BLaER1 treated with 17β-estradiol and CSF1 and Interleukin-3, amounts not matched to agents 10 nM and 100 nM (cell line): ENCODE results near the gene SLFN12.

ENCODE experiments used
- H3K27ac ChIP-seq, 11 experiments: shearing (Covaris generic); formaldehyde crosslinking; 2 replicates each; pipeline ENCODE4 v1.8.1; 2022
- H3K27me3 ChIP-seq, 11 experiments: shearing (Covaris generic); formaldehyde crosslinking; 2 replicates each; pipeline ENCODE4 v1.8.1; 2022
- H3K36me3 ChIP-seq, 11 experiments: shearing (Covaris generic); formaldehyde crosslinking; 2 replicates each; pipeline ENCODE4 v1.8.1; 2022
- H3K4me1 ChIP-seq, 10 experiments: shearing (Covaris generic); formaldehyde crosslinking; 2 replicates each; pipeline ENCODE4 v1.8.1; 2022
- H3K4me2 ChIP-seq, 11 experiments: shearing (Covaris generic); formaldehyde crosslinking; 2 replicates each; pipeline ENCODE4 v1.8.1; 2022
- H3K4me3 ChIP-seq, 10 experiments: shearing (Covaris generic); formaldehyde crosslinking; 2 replicates each; pipeline ENCODE4 v1.8.1; 2022
- H3K9ac ChIP-seq, 11 experiments: shearing (Covaris generic); formaldehyde crosslinking; 2 replicates each; pipeline ENCODE4 v1.8.1; 2022
- H3K9me3 ChIP-seq, 11 experiments: shearing (Covaris generic); formaldehyde crosslinking; replicated peaks in 1 of 11; 2 replicates each; pipeline ENCODE4 v1.8.1; 2022
- H4K20me1 ChIP-seq, 11 experiments: shearing (Covaris generic); formaldehyde crosslinking; 2 replicates each; pipeline ENCODE4 v1.8.1; 2022
- Cebpa-rat ChIP-seq, 11 experiments: shearing (Covaris generic); IDR thresholded peaks; 2 replicates each; pipeline ENCODE4 v1.8.1; 2022

Gene SLFN12

GRCh38 chr17:35449371-35449931 lies 17.2 kb upstream of the SLFN12 start:
- Histone ChIP-seq H3K27me3 (peaks cover 16 to 25% (median 21%) of the 10 kb centered on the region in 11 experiments), H3K36me3 (no peaks in the 10 kb centered on the region), H3K9ac (peak overlapping the region in 7 of 11 experiments; percentile 29 to 74 (median 39); a peak in 7 of 22 replicates), H3K27ac (0 out of 22 replicates have a peak overlapping the region, but pooled peaks of 2 of the 11 experiments have one; percentile 77 to 83), H3K4me2 (peak overlapping the region; percentile 82 to 94 (median 90)), H4K20me1 (no peaks in the 10 kb centered on the region), H3K4me1 (peaks cover 22 to 32% (median 27%) of the 10 kb centered on the region in 10 experiments), H3K9me3 (peaks cover 0 to 11% (median 6%) of the 10 kb centered on the region in 11 experiments; a peak in 13 of 22 replicates), H3K4me3 (peak overlapping the region; percentile 23 to 71 (median 56); a peak in 17 of 20 replicates)
- no peak for TF ChIP-seq Cebpa-rat (IDR thresholded peaks at IDR 0.05)

- TF ChIP-seq Cebpa-rat (IDR thresholded peaks at IDR 0.05), result no peak
- Histone ChIP-seq H3K27ac (peak overlapping the region in 10 of 11 experiments; percentile 46 to 83 (median 78); a peak in 17 of 22 replicates), H3K27me3 (peaks cover 16 to 25% (median 21%) of the 10 kb centered on the region in 11 experiments), H3K9ac (peak overlapping the region in 8 of 11 experiments; percentile 66 to 80 (median 76); a peak in 13 of 22 replicates), H3K9me3 (peaks cover 0 to 5% (median under 1%) of the 10 kb centered on the region in 11 experiments; a peak in 7 of 22 replicates), H3K4me3 (peak overlapping the region; percentile 53 to 71 (median 60)), H4K20me1 (no peaks in the 10 kb centered on the region), H3K4me1 (peaks cover 22 to 32% (median 27%) of the 10 kb centered on the region in 10 experiments), H3K36me3 (no peaks in the 10 kb centered on the region), H3K4me2 (peak overlapping the region; percentile 82 to 94 (median 90))
Observed at GRCh38 chr17:35448899-35449227, 16.6 kb upstream of the SLFN12 start.

- Histone ChIP-seq H4K20me1 (no peaks in the 10 kb centered on the region), H3K4me2 (peak within 1 kb of the TSS; percentile 82 to 94 (median 90)), H3K4me3 (peak within 1 kb of the TSS; percentile 53 to 71 (median 60)), H3K27me3 (peaks cover 16 to 25% (median 21%) of the 10 kb centered on the region in 11 experiments), H3K9me3 (peaks cover 0 to under 1% (median 0%) of the 10 kb centered on the region in 11 experiments; a peak in 1 of 22 replicates), H3K4me1 (peaks cover 22 to 32% (median 27%) of the 10 kb centered on the region in 10 experiments), H3K36me3 (no peaks in the 10 kb centered on the region), H3K9ac (peak within 1 kb of the TSS; percentile 57 to 80 (median 74)), H3K27ac (peak within 1 kb of the TSS in 10 of 11 experiments; percentile 46 to 83 (median 78); a peak in 21 of 22 replicates)
- no peak for TF ChIP-seq Cebpa-rat (IDR thresholded peaks at IDR 0.05)
Observed at GRCh38 chr17:35448214-35448898, 16.1 kb upstream of the SLFN12 start, which contains the start of gene SLFN13. Gene SLFN13, minus strand, starts transcription at chr17:35448766. Its CDS starts 3,086 bp downstream, at chr17:35445680.

DNA sequence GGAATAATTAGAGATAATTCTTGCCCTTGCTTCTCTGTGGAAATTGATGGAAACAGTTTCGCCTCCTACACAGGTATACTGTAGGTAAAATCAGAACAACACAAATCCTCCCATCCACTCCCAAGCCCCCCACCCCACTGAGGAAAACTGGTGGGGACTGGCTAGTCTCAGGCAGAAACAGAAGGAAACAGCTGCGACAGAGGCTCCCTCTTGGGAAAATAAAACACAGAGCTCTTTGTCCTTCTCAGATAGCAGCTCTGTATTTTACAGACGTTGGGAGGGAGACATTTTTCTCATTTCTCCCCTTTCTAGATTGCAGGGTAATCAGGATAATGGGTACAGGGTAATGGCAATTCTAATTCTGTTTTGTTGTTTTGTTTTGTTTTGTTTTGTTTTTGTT lies 15.2 kb upstream of the SLFN12 start:
- Histone ChIP-seq H3K27me3 (peaks cover 16 to 25% (median 21%) of the 10 kb centered on the region in 11 experiments), H3K27ac (peak overlapping the region in 10 of 11 experiments; percentile 46 to 83 (median 78); a peak in 19 of 22 replicates), H3K36me3 (no peaks in the 10 kb centered on the region), H3K4me3 (peak overlapping the region; percentile 53 to 71 (median 60)), H3K4me2 (peak overlapping the region; percentile 82 to 94 (median 90)), H4K20me1 (no peaks in the 10 kb centered on the region), H3K9ac (peak overlapping the region; percentile 57 to 80 (median 74); a peak in 18 of 22 replicates), H3K9me3 (no peaks in the 10 kb centered on the region; a peak in 1 of 22 replicates), H3K4me1 (peaks cover 22 to 32% (median 27%) of the 10 kb centered on the region in 10 experiments)
- no peak for TF ChIP-seq Cebpa-rat (IDR thresholded peaks at IDR 0.05)

DNA sequence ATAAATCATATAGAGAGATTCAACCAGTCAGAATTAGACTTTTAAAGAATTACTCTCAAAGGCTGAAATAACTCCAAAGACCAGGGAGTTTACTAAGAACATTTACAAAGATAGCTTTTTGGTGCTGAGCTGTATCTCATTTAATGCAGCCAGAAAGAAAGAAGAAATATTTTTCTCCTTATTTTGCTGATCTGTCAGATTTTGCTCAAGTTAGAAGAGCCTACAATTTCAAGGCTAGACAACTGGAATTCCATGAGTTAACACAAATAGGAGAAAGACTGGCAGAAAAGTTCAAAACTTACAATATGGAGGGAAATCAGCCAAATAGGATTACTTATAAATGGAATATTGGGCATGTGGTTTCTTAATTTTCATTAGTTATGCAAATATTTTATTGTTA lies 6.1 kb upstream of the SLFN12 start:
- Histone ChIP-seq H3K4me3 (no peak overlapping the region), H3K36me3 (no peaks in the 10 kb centered on the region), H3K27ac (no peak overlapping the region), H4K20me1 (no peaks in the 10 kb centered on the region), H3K4me2 (no peak overlapping the region), H3K9ac (no peak overlapping the region), H3K4me1 (peaks cover 0 to 7% (median 6%) of the 10 kb centered on the region in 10 experiments; a peak in 14 of 20 replicates), H3K9me3 (peaks cover 0 to 7% (median 6%) of the 10 kb centered on the region in 11 experiments; a peak in 12 of 22 replicates), H3K27me3 (0 out of 22 replicates have a peak, but pooled peaks cover 0 to under 1% (median 0%) of the 10 kb centered on the region in 11 experiments)
- no peak for TF ChIP-seq Cebpa-rat (IDR thresholded peaks at IDR 0.05)

GRCh38 chr17:35433075-35433894 lies 985 bp upstream of the SLFN12 start:
- H3K4me3 ChIP-seq, result peak overlapping the region in 8 of 10 experiments; percentile 17 to 48 (median 33); a peak in 9 of 20 replicates
- H3K4me1 ChIP-seq, result peaks cover 12 to 28% (median 18%) of the 10 kb centered on the region in 10 experiments
- H4K20me1 ChIP-seq, result no peaks in the 10 kb centered on the region
- H3K27ac ChIP-seq, result no peak overlapping the region
- H3K9me3 ChIP-seq, result peaks cover 10 to 30% (median 26%) of the 10 kb centered on the region in 11 experiments; a peak in 18 of 22 replicates
- H3K36me3 ChIP-seq, result no peaks in the 10 kb centered on the region; a peak in 1 of 22 replicates
- no peak overlapping the region for H3K9ac ChIP-seq
- peaks cover 0 to 22% (median 16%) of the 10 kb centered on the region in 11 experiments; a peak in 15 of 22 replicates for H3K27me3 ChIP-seq
- TF ChIP-seq Cebpa-rat (IDR thresholded peaks at IDR 0.05), result no peak
- peak overlapping the region; percentile 44 to 77 (median 56) for H3K4me2 ChIP-seq

DNA sequence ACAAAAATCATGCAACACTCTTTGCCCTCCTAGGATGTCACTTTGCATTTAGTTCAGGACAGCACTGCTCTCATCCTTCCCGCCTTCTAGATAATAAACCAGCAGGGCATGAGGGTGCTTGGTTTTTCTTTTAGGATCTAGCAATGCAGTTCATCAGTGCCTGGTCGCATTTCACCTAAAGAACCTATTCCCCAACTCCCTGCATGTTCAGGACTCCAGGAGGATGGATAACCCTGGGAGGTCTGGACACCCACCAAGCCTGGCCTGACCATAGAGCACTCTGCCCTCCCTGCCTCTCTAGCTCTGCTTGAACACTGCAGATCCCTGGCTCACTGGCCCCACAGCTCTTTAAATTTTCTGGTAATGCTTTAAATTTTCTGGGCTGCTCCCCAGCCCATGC lies 2.6 kb downstream of the SLFN12 start:
- Histone ChIP-seq H4K20me1 (no peaks in the 10 kb centered on the region), H3K36me3 (no peaks in the 10 kb centered on the region; a peak in 1 of 22 replicates), H3K27me3 (peaks cover 0 to 22% (median 16%) of the 10 kb centered on the region in 11 experiments; a peak in 15 of 22 replicates), H3K4me1 (peaks cover 12 to 31% (median 20%) of the 10 kb centered on the region in 10 experiments), H3K9me3 (peaks cover 10 to 30% (median 26%) of the 10 kb centered on the region in 11 experiments; a peak in 18 of 22 replicates), H3K9ac (no peak overlapping the region), H3K4me3 (no peak overlapping the region), H3K4me2 (no peak overlapping the region), H3K27ac (no peak overlapping the region)
- no peak for TF ChIP-seq Cebpa-rat (IDR thresholded peaks at IDR 0.05)

- peaks cover 9 to 23% (median 12%) of the 10 kb centered on the region in 10 experiments for H3K4me1 ChIP-seq
- no peak for TF ChIP-seq Cebpa-rat (IDR thresholded peaks at IDR 0.05)
Observed at GRCh38 chr17:35428229-35428628, 4.1 kb downstream of the SLFN12 start.

More at GRCh38 chr17:35428229-35428628, 4.1 kb downstream of the SLFN12 start:
- Histone ChIP-seq H3K9ac (no peak overlapping the region), H3K4me2 (peak overlapping the region in 4 of 11 experiments; percentile 18 to 34 (median 28); a peak in 5 of 22 replicates), H3K36me3 (no peaks in the 10 kb centered on the region; a peak in 1 of 22 replicates), H3K9me3 (peaks cover 10 to 21% (median 19%) of the 10 kb centered on the region in 11 experiments; a peak in 18 of 22 replicates), H3K27ac (no peak overlapping the region), H3K27me3 (peaks cover 0 to 20% (median 16%) of the 10 kb centered on the region in 11 experiments; a peak in 15 of 22 replicates), H4K20me1 (no peaks in the 10 kb centered on the region), H3K4me3 (no peak overlapping the region)
